Activated T-cell treated with anti-CD3 and anti-CD28 coated beads, Interleukin-2, amount 50 U/mL, for 24 hours (primary cell): Measurements from ENCODE around the gene SH3BGRL2.
"Not testable (repeated sequence)": the region's sequence is repeated elsewhere in the genome, so short reads cannot be mapped to it uniquely, and the experiment has no call there.

Experiments
- DNase-seq: peaks from one replicate; pipeline ENCODE4 v3.0.0-alpha.2; 2020
- H3K27ac Mint-ChIP-seq: 2 replicates; pipeline ENCODE4 v1.8.0; 2020; ENCODE audit warnings: mild to moderate bottlenecking, mixed read lengths
- H3K27me3 Mint-ChIP-seq: 2 replicates; pipeline ENCODE4 v1.8.0; 2020; ENCODE audit warnings: mixed read lengths
- H3K36me3 Mint-ChIP-seq: 2 replicates; pipeline ENCODE4 v1.8.0; 2020; ENCODE audit warnings: low read depth, mixed read lengths
- H3K4me1 Mint-ChIP-seq: 2 replicates; pipeline ENCODE4 v1.8.0; 2020; ENCODE audit warnings: low read depth, mixed read lengths
- H3K4me3 Mint-ChIP-seq: 2 replicates; pipeline ENCODE4 v1.8.0; 2020; ENCODE audit warnings: mild to moderate bottlenecking, moderate library complexity, mixed read lengths
- H3K9me3 Mint-ChIP-seq: 2 replicates; pipeline ENCODE4 v1.8.0; 2020; ENCODE audit warnings: mixed read lengths

SH3BGRL2 gene

GRCh38 chr6:79712144-79712543 lies 81.0 kb downstream of the SH3BGRL2 start:
- Mint-ChIP-seq H3K4me3 (no peak overlapping the region), H3K27me3 (peaks cover 5% of the 10 kb centered on the region), H3K36me3 (no peaks in the 10 kb centered on the region), H3K9me3 (no peaks in the 10 kb centered on the region), H3K27ac (no peak overlapping the region), H3K4me1 (no peaks in the 10 kb centered on the region)
- no peak for DNase-seq

- Mint-ChIP-seq H3K9me3 (no peaks in the 10 kb centered on the region), H3K4me3 (no peak overlapping the region), H3K27ac (no peak overlapping the region), H3K27me3 (peaks cover 5% of the 10 kb centered on the region), H3K4me1 (no peaks in the 10 kb centered on the region), H3K36me3 (no peaks in the 10 kb centered on the region)
- no peak for DNase-seq
Measured at GRCh38 chr6:79712616-79713135, 81.5 kb downstream of the SH3BGRL2 start.

GRCh38 chr6:79713701-79714322 lies 82.7 kb downstream of the SH3BGRL2 start:
- H3K27ac Mint-ChIP-seq = no peak overlapping the region
- H3K27me3 Mint-ChIP-seq = peaks cover 5% of the 10 kb centered on the region
- H3K4me3 Mint-ChIP-seq = no peak overlapping the region
- no peaks in the 10 kb centered on the region for H3K36me3 Mint-ChIP-seq
- no peaks in the 10 kb centered on the region for H3K9me3 Mint-ChIP-seq
- no peaks in the 10 kb centered on the region for H3K4me1 Mint-ChIP-seq
- DNase-seq = peak; percentile 38

GRCh38 chr6:79717989-79718388 lies 86.9 kb downstream of the SH3BGRL2 start:
- Mint-ChIP-seq H3K36me3 (no peaks in the 10 kb centered on the region), H3K27ac (no peak overlapping the region), H3K27me3 (peaks cover 5% of the 10 kb centered on the region), H3K4me1 (peaks cover 4% of the 10 kb centered on the region), H3K9me3 (no peaks in the 10 kb centered on the region), H3K4me3 (no peak overlapping the region)
- no peak for DNase-seq

GRCh38 chr6:79718509-79719247 lies 87.5 kb downstream of the SH3BGRL2 start:
- Mint-ChIP-seq H3K27me3 (peaks cover 9% of the 10 kb centered on the region), H3K4me1 (peaks cover 4% of the 10 kb centered on the region), H3K27ac (no peak overlapping the region), H3K36me3 (no peaks in the 10 kb centered on the region), H3K4me3 (no peak overlapping the region), H3K9me3 (no peaks in the 10 kb centered on the region)
- no peak for DNase-seq

- no peak for DNase-seq
- no peak overlapping the region for H3K4me3 Mint-ChIP-seq
- no peaks in the 10 kb centered on the region for H3K36me3 Mint-ChIP-seq
- H3K4me1 Mint-ChIP-seq = peaks cover 4% of the 10 kb centered on the region
- peaks cover 16% of the 10 kb centered on the region for H3K27me3 Mint-ChIP-seq
- H3K9me3 Mint-ChIP-seq = no peaks in the 10 kb centered on the region
- H3K27ac Mint-ChIP-seq = no peak overlapping the region
Measured at GRCh38 chr6:79719248-79719960, 88.3 kb downstream of the SH3BGRL2 start.

GRCh38 chr6:79724816-79725215 lies 93.7 kb downstream of the SH3BGRL2 start:
- Mint-ChIP-seq H3K4me1 (no peaks in the 10 kb centered on the region), H3K27me3 (peaks cover 21% of the 10 kb centered on the region), H3K4me3 (no peak overlapping the region), H3K36me3 (no peaks in the 10 kb centered on the region), H3K27ac (no peak overlapping the region), H3K9me3 (no peaks in the 10 kb centered on the region)
- no peak for DNase-seq

- Mint-ChIP-seq H3K4me1 (no peaks in the 10 kb centered on the region), H3K27ac (no peak overlapping the region), H3K27me3 (peaks cover 25% of the 10 kb centered on the region), H3K36me3 (no peaks in the 10 kb centered on the region), H3K4me3 (no peak overlapping the region), H3K9me3 (no peaks in the 10 kb centered on the region)
- DNase-seq = no peak
Measured at GRCh38 chr6:79731471-79731870, 100.3 kb downstream of the SH3BGRL2 start.

GRCh38 chr6:79733388-79733787 lies 102.3 kb downstream of the SH3BGRL2 start:
- peaks cover 20% of the 10 kb centered on the region for H3K27me3 Mint-ChIP-seq
- no peak overlapping the region for H3K27ac Mint-ChIP-seq
- no peaks in the 10 kb centered on the region for H3K36me3 Mint-ChIP-seq
- no peak overlapping the region for H3K4me3 Mint-ChIP-seq
- no peaks in the 10 kb centered on the region for H3K4me1 Mint-ChIP-seq
- DNase-seq = no peak
- no peaks in the 10 kb centered on the region for H3K9me3 Mint-ChIP-seq

- H3K27ac Mint-ChIP-seq = no peak overlapping the region
- H3K4me3 Mint-ChIP-seq = no peak overlapping the region
Measured at GRCh38 chr6:79734374-79734773, 103.2 kb downstream of the SH3BGRL2 start.

GRCh38 chr6:79735183-79735582 lies 104.1 kb downstream of the SH3BGRL2 start:
- no peak for DNase-seq
- H3K27me3 Mint-ChIP-seq = peaks cover 17% of the 10 kb centered on the region
- no peak overlapping the region for H3K27ac Mint-ChIP-seq
- no peaks in the 10 kb centered on the region for H3K9me3 Mint-ChIP-seq
- no peaks in the 10 kb centered on the region for H3K4me1 Mint-ChIP-seq
- no peaks in the 10 kb centered on the region for H3K36me3 Mint-ChIP-seq
- no peak overlapping the region for H3K4me3 Mint-ChIP-seq

More at GRCh38 chr6:79734374-79734773, 103.2 kb downstream of the SH3BGRL2 start:
- no peaks in the 10 kb centered on the region for H3K4me1 Mint-ChIP-seq
- no peak for DNase-seq
- H3K9me3 Mint-ChIP-seq = no peaks in the 10 kb centered on the region
- no peaks in the 10 kb centered on the region for H3K36me3 Mint-ChIP-seq
- peaks cover 20% of the 10 kb centered on the region for H3K27me3 Mint-ChIP-seq

- H3K4me1 Mint-ChIP-seq = no peaks in the 10 kb centered on the region
- H3K9me3 Mint-ChIP-seq = peaks cover 2% of the 10 kb centered on the region
- DNase-seq = no peak
- no peak overlapping the region for H3K27ac Mint-ChIP-seq
- H3K36me3 Mint-ChIP-seq = no peaks in the 10 kb centered on the region
- peaks cover 9% of the 10 kb centered on the region for H3K27me3 Mint-ChIP-seq
- H3K4me3 Mint-ChIP-seq = no peak overlapping the region
Measured at GRCh38 chr6:79737172-79737571, 106.0 kb downstream of the SH3BGRL2 start.

GRCh38 chr6:79742030-79742429 lies 110.9 kb downstream of the SH3BGRL2 start:
- Mint-ChIP-seq H3K27me3 (no peaks in the 10 kb centered on the region), H3K4me1 (no peaks in the 10 kb centered on the region), H3K9me3 (peaks cover 14% of the 10 kb centered on the region)

GRCh38 chr6:79745282-79745681 lies 114.2 kb downstream of the SH3BGRL2 start:
- not testable (repeated sequence) for H3K27ac Mint-ChIP-seq, DNase-seq, H3K4me1 Mint-ChIP-seq, H3K36me3 Mint-ChIP-seq, H3K4me3 Mint-ChIP-seq
- Mint-ChIP-seq H3K27me3 (peaks cover 13% of the 10 kb centered on the region), H3K9me3 (peaks cover 14% of the 10 kb centered on the region)

More at GRCh38 chr6:79742030-79742429, 110.9 kb downstream of the SH3BGRL2 start:
- Mint-ChIP-seq H3K27ac (no peak overlapping the region), H3K36me3 (no peaks in the 10 kb centered on the region), H3K4me3 (no peak overlapping the region)
- no peak for DNase-seq

GRCh38 chr6:79746325-79746724 lies 115.2 kb downstream of the SH3BGRL2 start:
- H3K27ac Mint-ChIP-seq, DNase-seq, H3K4me1 Mint-ChIP-seq, H3K36me3 Mint-ChIP-seq, H3K4me3 Mint-ChIP-seq: not testable (repeated sequence)
- peaks cover 13% of the 10 kb centered on the region for H3K27me3 Mint-ChIP-seq
- peaks cover 12% of the 10 kb centered on the region for H3K9me3 Mint-ChIP-seq
